Activated CD8-positive, alpha-beta memory T cell treated with anti-CD3 and anti-CD28 coated beads for 36 hours (primary cell): Measurements from ENCODE around the gene OR10A3. TPM values are rescaled to one million over a fixed set of nuclear protein-coding genes. Genes with fewer than 3 reads are reported as not detected.

Experiments
- CTCF ChIA-PET: fragments of 350-600 bp; sonication (Branson Sonifier 250); formaldehyde crosslinking; loops from one replicate; lab custom pipeline; 2021; ENCODE audit warnings: antibody characterized with exemption; lab: Charles Lee
- POLR2A ChIA-PET: fragments of 350-600 bp; sonication (Branson Sonifier 250); formaldehyde crosslinking; loops from one replicate; lab custom pipeline; 2021; ENCODE audit warnings: antibody characterized with exemption; lab: Charles Lee
- total RNA-seq, 2 experiments: library from RNA; stranded (reverse); gene quantifications; one replicate each; pipeline ENCODE4 v1.2.3, GENCODE V29; 2021

The OR10A3 gene
- total RNA-seq, 2 experiments from 2014 or later, result not detected

DNA sequence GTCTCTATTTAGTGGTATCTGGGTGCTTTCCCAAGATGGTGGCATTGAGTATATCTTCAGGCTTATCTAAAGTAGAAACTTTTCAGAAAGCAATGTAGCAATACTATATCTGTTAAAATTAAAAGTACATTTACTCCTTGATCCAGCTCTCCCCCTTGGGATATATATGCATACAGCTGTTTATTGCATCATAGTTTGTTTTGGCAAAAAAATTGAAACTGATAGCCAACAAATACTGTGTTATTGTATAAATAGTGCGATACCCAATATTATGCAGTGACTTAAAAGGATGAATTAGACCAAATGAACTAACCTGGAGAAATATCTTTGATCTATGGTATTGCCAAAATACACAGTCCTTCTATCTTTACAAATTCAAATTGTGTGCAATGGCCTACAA, 8.4 kb upstream of the OR10A3 start:
- CTCF ChIA-PET, result no interaction called here
- POLR2A ChIA-PET, result no interaction called here

- CTCF ChIA-PET, result no interaction called here
- POLR2A ChIA-PET, result no interaction called here
These were observed 2.6 kb upstream of the OR10A3 start for GRCh38 chr11:7944123-7944522.

GRCh38 chr11:7941146-7941545, 362 bp downstream of the OR10A3 start:
- POLR2A ChIA-PET, result no interaction called here
- CTCF ChIA-PET, result no interaction called here

- POLR2A ChIA-PET, result no interaction called here
- CTCF ChIA-PET, result no interaction called here
These were observed 4.9 kb downstream of the OR10A3 start for GRCh38 chr11:7936615-7937014.

GRCh38 chr11:7931168-7931567, 10.3 kb downstream of the OR10A3 start, which contains the start of gene OR10A6:
Gene OR10A6, minus strand, starts transcription at chr11:7931268. Its CDS starts 2,606 bp downstream, at chr11:7928662.
- POLR2A ChIA-PET, result no interaction called here
- CTCF ChIA-PET, result no interaction called here

DNA sequence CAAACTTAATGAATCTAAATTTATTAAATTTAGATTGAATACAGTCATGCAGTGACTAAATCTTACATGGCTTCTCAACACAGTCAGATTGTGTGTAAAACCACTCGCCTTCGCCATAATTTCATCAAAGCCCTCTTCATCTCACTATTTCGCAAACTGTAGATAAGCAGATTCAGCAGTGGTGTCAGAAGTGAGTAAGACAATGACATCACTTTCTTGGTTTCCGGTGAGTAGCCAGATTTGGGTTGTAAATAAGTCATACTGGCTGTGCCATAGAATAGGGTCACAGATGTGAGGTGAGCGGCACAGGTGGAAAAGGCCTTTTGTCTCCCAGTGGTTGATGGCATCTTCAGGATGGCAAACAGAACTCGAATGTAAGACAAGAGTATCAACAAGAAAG, 13.9 kb downstream of the OR10A3 start:
- ChIA-PET CTCF (no interaction called here), POLR2A (no interaction called here)

DNA sequence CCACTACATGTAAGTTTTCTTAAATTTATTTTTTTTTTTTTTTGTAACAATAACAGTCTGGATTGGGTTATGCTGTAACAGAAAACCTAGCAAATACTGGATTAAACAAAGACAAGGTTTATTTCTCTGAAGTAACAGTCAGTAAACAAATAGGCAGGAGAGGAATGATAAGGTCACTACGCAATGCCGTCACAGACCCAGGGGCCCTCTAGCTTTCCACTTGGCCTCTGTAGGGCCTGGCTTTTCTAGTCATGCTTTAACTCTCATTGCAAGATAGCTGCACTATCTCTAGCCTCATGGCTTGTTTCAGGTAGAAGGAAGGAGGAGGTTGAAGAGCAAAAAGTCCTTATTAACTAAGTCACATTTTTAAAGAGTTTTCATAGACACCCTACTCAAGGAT, 17.0 kb downstream of the OR10A3 start:
- POLR2A ChIA-PET, result no interaction called here

DNA sequence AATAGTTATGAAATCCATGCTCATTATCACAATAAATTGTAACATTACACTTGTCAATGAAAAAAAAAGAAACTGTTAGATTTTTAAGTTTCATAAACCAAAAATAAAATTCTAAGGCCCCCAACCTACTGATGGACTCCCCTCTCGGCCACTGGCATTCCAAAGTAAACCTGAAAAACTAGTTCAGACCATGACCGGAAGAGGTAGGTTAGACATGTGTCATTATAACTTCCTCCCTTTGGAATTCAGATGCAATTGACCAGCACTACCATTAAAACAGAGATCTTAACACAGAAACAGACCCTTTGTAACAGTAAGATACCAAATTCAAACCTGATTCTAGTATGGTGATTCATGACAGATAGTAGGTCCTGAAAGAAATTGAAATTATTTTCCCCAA, 23.4 kb downstream of the OR10A3 start:
- POLR2A ChIA-PET, result no interaction called here
- CTCF ChIA-PET, result no interaction called here

More for the DNA sequence above, 17.0 kb downstream of the OR10A3 start:
- CTCF ChIA-PET, result no interaction called here

DNA sequence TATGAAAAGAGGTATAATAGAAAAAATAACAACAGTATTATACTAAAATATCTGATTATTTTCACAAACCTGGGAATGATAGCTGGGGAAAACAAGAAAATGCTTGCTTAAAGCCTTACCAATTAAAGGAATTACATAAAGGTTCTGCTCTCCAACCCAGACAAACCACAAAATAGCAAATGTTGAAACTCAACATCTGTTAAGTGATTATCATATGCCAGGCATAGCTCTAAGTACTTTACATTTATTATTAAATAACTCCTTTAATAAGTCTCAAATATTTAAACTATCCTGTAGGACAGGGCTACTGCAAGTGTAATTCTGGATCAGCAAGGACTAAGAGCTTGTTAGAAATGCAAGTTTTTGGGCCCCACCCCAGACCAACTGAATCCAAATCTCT, 30.5 kb downstream of the OR10A3 start:
- ChIA-PET CTCF (no interaction called here), POLR2A (no interaction called here)

GRCh38 chr11:7910286-7910788, 31.2 kb downstream of the OR10A3 start:
- ChIA-PET POLR2A (no interaction called here), CTCF (no interaction called here)

- CTCF ChIA-PET, result no interaction called here
- POLR2A ChIA-PET, result no interaction called here
These were observed 31.8 kb downstream of the OR10A3 start for GRCh38 chr11:7909585-7910285.

DNA sequence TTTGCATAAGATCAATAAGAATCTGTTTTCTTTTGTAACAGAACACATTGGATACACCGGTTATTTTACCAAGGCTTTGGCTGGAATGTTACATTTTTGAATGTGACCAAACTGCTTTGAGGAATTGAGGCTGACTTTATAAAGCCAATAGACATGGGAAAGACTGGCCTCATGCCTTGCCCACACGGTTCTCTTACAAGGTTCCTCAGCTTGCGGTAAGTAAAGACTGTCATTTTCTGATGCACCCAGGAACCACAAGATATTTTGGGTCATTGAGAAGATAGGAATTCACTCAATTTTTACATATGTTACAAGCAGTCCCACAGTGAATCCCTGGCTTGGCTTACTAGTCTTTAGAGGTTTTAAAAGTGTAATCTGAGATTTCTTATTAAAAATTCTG, 34.4 kb downstream of the OR10A3 start:
- CTCF ChIA-PET, result no interaction called here
- POLR2A ChIA-PET, result no interaction called here

- ChIA-PET CTCF (no interaction called here), POLR2A (no interaction called here)
These were observed 35.0 kb downstream of the OR10A3 start for GRCh38 chr11:7906481-7906880.

DNA sequence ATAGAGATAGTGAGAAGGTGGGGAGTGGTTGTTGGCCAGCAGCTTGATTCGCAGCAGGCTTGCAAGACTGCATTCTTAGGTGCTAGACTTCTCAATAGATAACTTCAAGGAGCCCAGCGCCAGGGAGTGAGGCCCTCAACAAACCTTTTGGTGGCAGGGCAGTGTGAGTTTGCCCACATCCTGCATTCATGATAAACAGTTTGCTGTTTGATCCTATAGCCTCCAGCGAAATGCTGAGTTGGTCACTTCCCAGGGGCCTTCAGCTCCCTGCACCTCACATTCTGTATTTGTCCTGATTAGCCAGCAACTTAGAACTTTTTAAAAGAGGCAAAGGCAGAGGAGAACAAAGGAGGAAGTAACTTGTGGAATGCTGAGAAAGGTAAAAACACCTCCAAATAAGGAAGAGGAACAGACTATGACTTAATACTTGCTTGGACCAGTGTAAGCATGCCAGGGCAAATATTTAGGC, 35.5 kb downstream of the OR10A3 start:
- CTCF ChIA-PET, result no interaction called here
- POLR2A ChIA-PET, result no interaction called here

GRCh38 chr11:7905549-7905948, 36.0 kb downstream of the OR10A3 start:
- POLR2A ChIA-PET, result no interaction called here
- CTCF ChIA-PET, result no interaction called here

DNA sequence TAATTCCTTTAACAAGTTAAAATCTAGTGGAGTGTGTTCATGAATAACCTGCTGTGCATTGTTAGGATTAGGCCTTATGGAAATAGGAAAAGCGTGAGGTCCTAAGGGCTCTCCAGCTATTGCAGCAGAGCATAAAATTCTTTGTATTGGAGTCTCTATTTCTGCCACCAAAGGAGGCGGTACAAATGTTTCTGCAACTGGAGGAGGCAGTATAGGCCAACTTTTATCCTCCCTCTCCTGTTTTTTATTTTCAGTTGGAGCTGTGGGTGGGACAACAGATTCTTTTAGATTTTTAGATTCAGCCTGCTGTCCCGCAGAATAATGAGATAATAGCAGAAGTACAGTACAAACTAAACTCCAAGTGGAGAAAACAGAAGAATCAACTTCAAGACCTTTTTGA, 36.6 kb downstream of the OR10A3 start:
- ChIA-PET POLR2A (no interaction called here), CTCF (interaction anchor here (0.6 kb wide), 1 partner anchor 169 kb away, joined by 3 read pairs; no protein-coding TSS in a partner anchor)

- ChIA-PET CTCF (no interaction called here), POLR2A (no interaction called here)
These were observed 37.6 kb downstream of the OR10A3 start for GRCh38 chr11:7903940-7904339.

- CTCF ChIA-PET, result interaction anchor here (1.1 kb wide), 1 partner anchor 8 kb away, joined by 4 read pairs; no protein-coding TSS in a partner anchor
These were observed 40.1 kb downstream of the OR10A3 start for GRCh38 chr11:7901319-7901854.

DNA sequence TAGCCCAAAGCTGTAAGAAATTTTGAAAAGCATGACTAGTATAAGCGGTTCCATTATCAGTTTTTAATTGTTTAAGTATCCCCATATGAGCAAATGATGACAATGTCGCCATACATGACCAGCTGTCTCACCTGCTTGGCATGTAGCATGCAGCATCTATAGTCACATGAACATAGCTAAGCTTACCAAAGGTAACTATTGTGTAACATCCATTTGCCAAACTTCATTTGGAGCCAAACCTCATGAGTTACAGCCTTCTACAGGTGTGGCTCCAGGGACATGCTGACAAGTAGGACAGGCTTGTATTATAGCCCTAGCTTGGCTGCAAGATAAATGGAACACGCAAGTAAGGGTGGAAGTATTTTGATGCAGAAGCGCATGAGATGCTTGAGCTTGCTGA, 40.8 kb downstream of the OR10A3 start:
- CTCF ChIA-PET, result no interaction called here
- POLR2A ChIA-PET, result no interaction called here

More at GRCh38 chr11:7901319-7901854, 40.1 kb downstream of the OR10A3 start:
- POLR2A ChIA-PET, result no interaction called here

- CTCF ChIA-PET, result no interaction called here
- POLR2A ChIA-PET, result no interaction called here
These were observed 42.1 kb downstream of the OR10A3 start for GRCh38 chr11:7899418-7899817.

GRCh38 chr11:7898666-7899283, 42.7 kb downstream of the OR10A3 start:
- CTCF ChIA-PET, result no interaction called here
- POLR2A ChIA-PET, result no interaction called here
